Measurements from ENCODE around the gene BTBD2. TPM values are rescaled to one million over a fixed set of nuclear protein-coding genes. Genes with fewer than 3 reads are reported as not detected.

BTBD2 gene
- total and polyA plus RNA-seq, 4 donors, result 7.4 to 25.1 (median 20.2) TPM

DNA sequence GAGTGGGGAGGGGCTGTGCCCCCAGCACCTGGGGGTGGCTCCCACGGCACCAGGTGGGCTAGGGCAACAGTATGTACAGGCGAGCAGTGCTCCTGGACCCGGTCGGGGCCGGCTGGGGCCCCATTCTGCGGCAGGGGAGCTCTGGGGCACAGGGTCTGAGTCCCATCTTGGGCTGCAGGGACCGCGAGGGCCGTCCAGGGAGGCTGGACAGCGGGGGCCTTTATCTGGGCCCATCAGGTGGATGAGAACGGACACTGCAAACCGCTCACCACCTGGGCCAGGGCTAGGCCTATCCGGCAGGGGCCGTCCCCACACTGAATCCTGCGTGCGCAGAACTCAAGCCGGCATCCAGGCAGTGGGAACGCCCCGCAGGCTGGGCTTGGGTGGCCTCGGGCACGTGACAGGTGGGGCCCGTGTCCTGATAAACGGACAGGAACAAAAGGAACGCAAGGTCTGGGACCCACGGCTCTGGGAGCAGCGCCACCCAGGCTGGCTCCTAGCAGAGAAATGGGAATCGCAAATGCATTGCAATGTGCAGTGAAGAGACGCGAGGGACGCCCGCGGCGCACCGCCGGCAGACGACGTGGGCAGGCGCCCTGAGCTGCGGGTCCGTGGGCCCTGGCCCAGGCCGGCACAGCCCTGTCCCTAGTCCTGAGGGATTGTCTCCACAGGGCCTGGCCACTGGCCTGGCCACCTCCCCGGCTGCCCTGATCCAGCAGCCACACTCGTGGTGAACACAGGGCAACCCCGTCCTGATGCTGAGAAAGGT, 29.7 kb downstream of the BTBD2 start:
- no peaks in the 10 kb centered on the region for H3K9me3 ChIP-seq (ENCODE audit: control insufficient read depth in 4 of 4, low read length in 3 of 4)
- H3K9ac ChIP-seq (ENCODE audit: low read depth in 1 of 2, low read length in 2 of 2), result no peak overlapping the region
- H3K4me1 ChIP-seq (ENCODE audit: control insufficient read depth in 4 of 4, insufficient read depth in 4 of 4, low read length in 3 of 4), result no peaks in the 10 kb centered on the region
- TF ChIP-seq HNF4G (IDR thresholded peaks at IDR 0.05), result no peak
- TF ChIP-seq, protein P1, sequence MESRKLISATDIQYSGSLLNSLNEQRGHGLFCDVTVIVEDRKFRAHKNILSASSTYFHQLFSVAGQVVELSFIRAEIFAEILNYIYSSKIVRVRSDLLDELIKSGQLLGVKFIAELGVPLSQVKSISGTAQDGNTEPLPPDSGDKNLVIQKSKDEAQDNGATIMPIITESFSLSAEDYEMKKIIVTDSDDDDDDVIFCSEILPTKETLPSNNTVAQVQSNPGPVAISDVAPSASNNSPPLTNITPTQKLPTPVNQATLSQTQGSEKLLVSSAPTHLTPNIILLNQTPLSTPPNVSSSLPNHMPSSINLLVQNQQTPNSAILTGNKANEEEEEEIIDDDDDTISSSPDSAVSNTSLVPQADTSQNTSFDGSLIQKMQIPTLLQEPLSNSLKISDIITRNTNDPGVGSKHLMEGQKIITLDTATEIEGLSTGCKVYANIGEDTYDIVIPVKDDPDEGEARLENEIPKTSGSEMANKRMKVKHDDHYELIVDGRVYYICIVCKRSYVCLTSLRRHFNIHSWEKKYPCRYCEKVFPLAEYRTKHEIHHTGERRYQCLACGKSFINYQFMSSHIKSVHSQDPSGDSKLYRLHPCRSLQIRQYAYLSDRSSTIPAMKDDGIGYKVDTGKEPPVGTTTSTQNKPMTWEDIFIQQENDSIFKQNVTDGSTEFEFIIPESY (IDR thresholded peaks at IDR 0.05), result no peak
- TF ChIP-seq, protein P2, sequence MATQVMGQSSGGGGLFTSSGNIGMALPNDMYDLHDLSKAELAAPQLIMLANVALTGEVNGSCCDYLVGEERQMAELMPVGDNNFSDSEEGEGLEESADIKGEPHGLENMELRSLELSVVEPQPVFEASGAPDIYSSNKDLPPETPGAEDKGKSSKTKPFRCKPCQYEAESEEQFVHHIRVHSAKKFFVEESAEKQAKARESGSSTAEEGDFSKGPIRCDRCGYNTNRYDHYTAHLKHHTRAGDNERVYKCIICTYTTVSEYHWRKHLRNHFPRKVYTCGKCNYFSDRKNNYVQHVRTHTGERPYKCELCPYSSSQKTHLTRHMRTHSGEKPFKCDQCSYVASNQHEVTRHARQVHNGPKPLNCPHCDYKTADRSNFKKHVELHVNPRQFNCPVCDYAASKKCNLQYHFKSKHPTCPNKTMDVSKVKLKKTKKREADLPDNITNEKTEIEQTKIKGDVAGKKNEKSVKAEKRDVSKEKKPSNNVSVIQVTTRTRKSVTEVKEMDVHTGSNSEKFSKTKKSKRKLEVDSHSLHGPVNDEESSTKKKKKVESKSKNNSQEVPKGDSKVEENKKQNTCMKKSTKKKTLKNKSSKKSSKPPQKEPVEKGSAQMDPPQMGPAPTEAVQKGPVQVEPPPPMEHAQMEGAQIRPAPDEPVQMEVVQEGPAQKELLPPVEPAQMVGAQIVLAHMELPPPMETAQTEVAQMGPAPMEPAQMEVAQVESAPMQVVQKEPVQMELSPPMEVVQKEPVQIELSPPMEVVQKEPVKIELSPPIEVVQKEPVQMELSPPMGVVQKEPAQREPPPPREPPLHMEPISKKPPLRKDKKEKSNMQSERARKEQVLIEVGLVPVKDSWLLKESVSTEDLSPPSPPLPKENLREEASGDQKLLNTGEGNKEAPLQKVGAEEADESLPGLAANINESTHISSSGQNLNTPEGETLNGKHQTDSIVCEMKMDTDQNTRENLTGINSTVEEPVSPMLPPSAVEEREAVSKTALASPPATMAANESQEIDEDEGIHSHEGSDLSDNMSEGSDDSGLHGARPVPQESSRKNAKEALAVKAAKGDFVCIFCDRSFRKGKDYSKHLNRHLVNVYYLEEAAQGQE (IDR thresholded peaks at IDR 0.05), result no peak
- no peak for TF ChIP-seq TAF1 (conservative IDR thresholded peaks at IDR 0.05)
- TF ChIP-seq, protein P3, sequence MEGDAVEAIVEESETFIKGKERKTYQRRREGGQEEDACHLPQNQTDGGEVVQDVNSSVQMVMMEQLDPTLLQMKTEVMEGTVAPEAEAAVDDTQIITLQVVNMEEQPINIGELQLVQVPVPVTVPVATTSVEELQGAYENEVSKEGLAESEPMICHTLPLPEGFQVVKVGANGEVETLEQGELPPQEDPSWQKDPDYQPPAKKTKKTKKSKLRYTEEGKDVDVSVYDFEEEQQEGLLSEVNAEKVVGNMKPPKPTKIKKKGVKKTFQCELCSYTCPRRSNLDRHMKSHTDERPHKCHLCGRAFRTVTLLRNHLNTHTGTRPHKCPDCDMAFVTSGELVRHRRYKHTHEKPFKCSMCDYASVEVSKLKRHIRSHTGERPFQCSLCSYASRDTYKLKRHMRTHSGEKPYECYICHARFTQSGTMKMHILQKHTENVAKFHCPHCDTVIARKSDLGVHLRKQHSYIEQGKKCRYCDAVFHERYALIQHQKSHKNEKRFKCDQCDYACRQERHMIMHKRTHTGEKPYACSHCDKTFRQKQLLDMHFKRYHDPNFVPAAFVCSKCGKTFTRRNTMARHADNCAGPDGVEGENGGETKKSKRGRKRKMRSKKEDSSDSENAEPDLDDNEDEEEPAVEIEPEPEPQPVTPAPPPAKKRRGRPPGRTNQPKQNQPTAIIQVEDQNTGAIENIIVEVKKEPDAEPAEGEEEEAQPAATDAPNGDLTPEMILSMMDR (IDR thresholded peaks at IDR 0.05; ENCODE audit: low read depth, low read length, missing input control), result no peak
- no peak for TF ChIP-seq NR2F2 (IDR thresholded peaks at IDR 0.05)
- no peak for TF ChIP-seq FOXA2 (IDR thresholded peaks at IDR 0.05)
- TF ChIP-seq HNF4A (conservative IDR thresholded peaks at IDR 0.05), result no peak
- TF ChIP-seq YY1 (IDR thresholded peaks at IDR 0.05), result no peak
- no peak for TF ChIP-seq JUND (IDR thresholded peaks at IDR 0.05)
- no peak for TF ChIP-seq SP1 (IDR thresholded peaks at IDR 0.05)
- TF ChIP-seq, protein P4, sequence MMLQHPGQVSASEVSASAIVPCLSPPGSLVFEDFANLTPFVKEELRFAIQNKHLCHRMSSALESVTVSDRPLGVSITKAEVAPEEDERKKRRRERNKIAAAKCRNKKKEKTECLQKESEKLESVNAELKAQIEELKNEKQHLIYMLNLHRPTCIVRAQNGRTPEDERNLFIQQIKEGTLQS (IDR thresholded peaks at IDR 0.05), result no peak
- TF ChIP-seq RAD21 (IDR thresholded peaks at IDR 0.05), result no peak
- TF ChIP-seq RXRA (IDR thresholded peaks at IDR 0.05), result no peak
- no peak for TF ChIP-seq EGR1 (IDR thresholded peaks at IDR 0.05; ENCODE audit: low read depth in 2 of 2)
- no peak for DNase-seq (ENCODE audit: low spot score)
- H3K27me3 ChIP-seq (ENCODE audit: control insufficient read depth in 4 of 4, insufficient read depth in 4 of 4, low read length in 3 of 4), result no peaks in the 10 kb centered on the region
- H3K4me3 ChIP-seq (ENCODE audit: low read depth in 1 of 3, low read length in 3 of 3), result no peak overlapping the region
- WGBS, result 93% methylated on average over 44 of the region's 44 CpGs
- H3K27ac ChIP-seq (ENCODE audit: low read depth in 1 of 2, low read length in 2 of 2), result no peak overlapping the region
- H3K36me3 ChIP-seq (ENCODE audit: control insufficient read depth in 4 of 4, insufficient read depth in 3 of 4, low read depth in 1 of 4, low read length in 3 of 4), result peaks cover 22 to 58% (median 26%) of the 10 kb centered on the region in 4 donors

DNA sequence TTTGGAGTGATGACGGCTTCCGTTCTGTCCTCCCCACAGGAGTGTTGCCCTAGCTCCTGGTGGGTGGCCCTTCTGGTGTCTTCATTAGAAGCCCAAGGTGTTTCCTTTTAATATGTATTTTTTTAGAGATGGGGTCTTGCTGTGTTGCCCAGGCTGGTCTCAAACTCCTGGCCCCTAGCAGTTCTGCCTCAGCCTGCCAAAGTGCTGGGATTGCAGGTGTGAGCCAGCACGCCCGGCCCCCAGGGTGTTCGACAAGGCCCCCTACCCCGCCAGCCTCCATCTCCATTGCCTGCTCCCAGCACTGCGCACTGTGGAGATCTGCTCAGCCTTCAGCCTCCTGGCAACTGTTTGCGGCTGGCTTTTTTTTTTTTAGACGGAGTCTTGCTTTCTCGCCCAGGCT, 31.2 kb downstream of the BTBD2 start:
- H3K4me3 ChIP-seq (ENCODE audit: low read depth in 1 of 3, low read length in 3 of 3), result no peak overlapping the region
- H3K36me3 ChIP-seq (ENCODE audit: control insufficient read depth in 4 of 4, insufficient read depth in 3 of 4, low read depth in 1 of 4, low read length in 3 of 4), result peaks cover 15 to 57% (median 24%) of the 10 kb centered on the region in 4 donors
- no peak for DNase-seq (ENCODE audit: low spot score)
- no peaks in the 10 kb centered on the region for H3K9me3 ChIP-seq (ENCODE audit: control insufficient read depth in 4 of 4, low read length in 3 of 4)
- no peaks in the 10 kb centered on the region for H3K4me1 ChIP-seq (ENCODE audit: control insufficient read depth in 4 of 4, insufficient read depth in 4 of 4, low read length in 3 of 4)
- H3K27ac ChIP-seq (ENCODE audit: low read depth in 1 of 2, low read length in 2 of 2), result no peak overlapping the region
- 91% methylated on average over 10 of the region's 10 CpGs for WGBS
- H3K9ac ChIP-seq (ENCODE audit: low read depth in 1 of 2, low read length in 2 of 2), result no peak overlapping the region
- no peaks in the 10 kb centered on the region for H3K27me3 ChIP-seq (ENCODE audit: control insufficient read depth in 4 of 4, insufficient read depth in 4 of 4, low read length in 3 of 4)
- TF ChIP-seq, protein P5, sequence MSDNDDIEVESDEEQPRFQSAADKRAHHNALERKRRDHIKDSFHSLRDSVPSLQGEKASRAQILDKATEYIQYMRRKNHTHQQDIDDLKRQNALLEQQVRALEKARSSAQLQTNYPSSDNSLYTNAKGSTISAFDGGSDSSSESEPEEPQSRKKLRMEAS (IDR thresholded peaks at IDR 0.05), result no peak
- TF ChIP-seq HNF4G (IDR thresholded peaks at IDR 0.05) (no peak), FOXA2 (IDR thresholded peaks at IDR 0.05) (no peak), JUND (IDR thresholded peaks at IDR 0.05) (no peak), FOXA1 (IDR thresholded peaks at IDR 0.05) (no peak), YY1 (IDR thresholded peaks at IDR 0.05) (no peak), NR2F2 (IDR thresholded peaks at IDR 0.05) (no peak), HNF4A (conservative IDR thresholded peaks at IDR 0.05) (no peak), TAF1 (conservative IDR thresholded peaks at IDR 0.05) (no peak), EGR1 (IDR thresholded peaks at IDR 0.05; ENCODE audit: low read depth in 2 of 2) (no peak), GABPA (IDR thresholded peaks at IDR 0.05 in 1 of 2, conservative IDR thresholded peaks at IDR 0.05 in 1 of 2) (no peak), RXRA (IDR thresholded peaks at IDR 0.05) (no peak)
- TF ChIP-seq, protein P4 (IDR thresholded peaks at IDR 0.05), result no peak
- TF ChIP-seq, protein P3 (IDR thresholded peaks at IDR 0.05; ENCODE audit: low read depth, low read length, missing input control), result no peak

All from liver (tissue), 9 donors.